B cell (primary cell): Measurements from ENCODE around the gene TWIST2.

ENCODE experiments used
- CTCF ChIP-seq: fragments of 200-600 bp; IDR thresholded peaks from one replicate; pipeline ENCODE4 v1.8.0; 2022; ENCODE audit warnings: antibody characterized with exemption, mild to moderate bottlenecking
- EZH2 ChIP-seq: IDR thresholded peaks from 2 replicates; pipeline ENCODE4 v1.6.1; 2012; ENCODE audit warnings: borderline replicate concordance, low read depth, mild to moderate bottlenecking, moderate library complexity, low read length; ENCODE audit not compliant: insufficient read depth, poor library complexity, severe bottlenecking

GRCh38 chr2:238875101-238875470, 27.2 kb downstream of the TWIST2 start:
- no peak for TF ChIP-seq CTCF
- TF ChIP-seq EZH2 = no peak
